Neural cell (in vitro differentiated cells): Measurements from ENCODE around the gene COL25A1. TPM values are rescaled to one million over a fixed set of nuclear protein-coding genes. Genes with fewer than 3 reads are reported as not detected.

Experiments
- H2AFZ ChIP-seq: fragments of 200-600, 300-800 bp; sonication (generic), shearing (Covaris generic); 2 replicates; pipeline ENCODE4 v1.6.0; 2014; ENCODE audit warnings: low read depth, mild to moderate bottlenecking, antibody characterized with exemption, low read length, moderate library complexity
- H3F3A ChIP-seq: fragments of 200-600 bp; shearing (Covaris generic); 2 replicates; pipeline ENCODE4 v1.6.1; 2016; ENCODE audit warnings: mild to moderate bottlenecking, moderate library complexity, mixed read lengths, antibody characterized with exemption, low read length; ENCODE audit not compliant: insufficient read depth, poor library complexity, severe bottlenecking
- H3K27ac ChIP-seq: fragments of 200-600, 300-800 bp; sonication (generic), shearing (Covaris generic); 2 replicates; pipeline ENCODE4 v1.5.1; 2014; ENCODE audit warnings: mild to moderate bottlenecking, low read length, moderate library complexity
- H3K27me3 ChIP-seq: fragments of 300-800, 200-600 bp; sonication (generic), shearing (Covaris generic); 2 replicates; pipeline ENCODE4 v1.6.0; 2014; ENCODE audit warnings: mild to moderate bottlenecking, low read depth, low read length, moderate library complexity; ENCODE audit not compliant: insufficient read depth
- H3K36me3 ChIP-seq: fragments of 300-800, 200-600 bp; sonication (generic), shearing (Covaris generic); 2 replicates; pipeline ENCODE4 v1.5.1; 2014; ENCODE audit warnings: mild to moderate bottlenecking, antibody characterized with exemption, low read length, moderate library complexity; ENCODE audit not compliant: insufficient read depth
- H3K4me2 ChIP-seq: fragments of 300-800, 200-600 bp; sonication (generic), shearing (Covaris generic); 2 replicates; pipeline ENCODE4 v1.6.0; 2014; ENCODE audit warnings: mild to moderate bottlenecking, low read length
- H3K4me3 ChIP-seq: fragments of 300-800, 200-600 bp; sonication (generic), shearing (Covaris generic); 2 replicates; pipeline ENCODE4 v1.5.1; 2014; ENCODE audit warnings: mild to moderate bottlenecking, low read length, moderate library complexity
- H3K79me2 ChIP-seq: fragments of 200-600 bp; shearing (Covaris generic); replicated peaks from 2 replicates; pipeline ENCODE4 v1.6.0; 2014; ENCODE audit warnings: mild to moderate bottlenecking, low read length, moderate library complexity; ENCODE audit not compliant: insufficient read depth
- H3K9ac ChIP-seq: fragments of 300-800, 200-600 bp; sonication (generic), shearing (Covaris generic); 2 replicates; pipeline ENCODE4 v1.6.1; 2016; ENCODE audit warnings: mild to moderate bottlenecking, low read length, mixed read lengths
- H3K9me2 ChIP-seq: fragments of 200-600 bp; shearing (Covaris generic); 2 replicates; pipeline ENCODE4 v1.6.1; 2016; ENCODE audit warnings: mild to moderate bottlenecking, low read length, mixed read lengths; ENCODE audit not compliant: insufficient read depth
- H3K9me3 ChIP-seq: fragments of 200-600, 300-800 bp; sonication (generic), shearing (Covaris generic); 2 replicates; pipeline ENCODE4 v1.6.1; 2016; ENCODE audit warnings: mild to moderate bottlenecking, mixed run types, low read length, moderate library complexity, mixed read lengths
- H4K20me1 ChIP-seq: fragments of 200-600 bp; shearing (Covaris generic); 2 replicates; pipeline ENCODE4 v1.6.1; 2016; ENCODE audit warnings: mild to moderate bottlenecking, mixed run types; ENCODE audit not compliant: insufficient read depth
- CTCF ChIP-seq: fragments of 450-650 bp; IDR thresholded peaks from 2 replicates; pipeline ENCODE4 v1.5.1; 2014; ENCODE audit warnings: antibody characterized with exemption, mild to moderate bottlenecking, moderate library complexity; ENCODE audit not compliant: poor library complexity, severe bottlenecking
- EP300 ChIP-seq: fragments of 450-650 bp; conservative IDR thresholded peaks from 2 replicates; pipeline ENCODE4 v1.6.1; 2014; ENCODE audit warnings: antibody characterized with exemption, mild to moderate bottlenecking, moderate library complexity; ENCODE audit not compliant: poor library complexity, severe bottlenecking
- EZH2 ChIP-seq: fragments of 200-600, 300-800 bp; shearing (Covaris generic), sonication (generic); IDR thresholded peaks from 2 replicates; pipeline ENCODE4 v1.6.1; 2014; ENCODE audit warnings: antibody characterized with exemption, low read length, borderline replicate concordance, mild to moderate bottlenecking; ENCODE audit not compliant: insufficient read depth, poor library complexity, severe bottlenecking
- MXI1 ChIP-seq: fragments of 450-650 bp; conservative IDR thresholded peaks from 2 replicates; pipeline ENCODE4 v1.6.1; 2014; ENCODE audit warnings: antibody characterized with exemption, mild to moderate bottlenecking; ENCODE audit not compliant: poor library complexity, severe bottlenecking
- POLR2AphosphoS5 ChIP-seq: IDR thresholded peaks from 2 replicates; pipeline ENCODE4 v1.6.1; 2012
- RAD21 ChIP-seq: fragments of 450-650 bp; conservative IDR thresholded peaks from 2 replicates; pipeline ENCODE4 v1.6.1; 2014; ENCODE audit warnings: antibody characterized with exemption, mild to moderate bottlenecking, moderate library complexity
- REST ChIP-seq: IDR thresholded peaks from 2 replicates; pipeline ENCODE4 v1.6.1; 2012; ENCODE audit warnings: borderline replicate concordance
- SMC3 ChIP-seq: fragments of 450-650 bp; conservative IDR thresholded peaks from 2 replicates; pipeline ENCODE4 v1.6.1; 2014; ENCODE audit warnings: antibody characterized with exemption, mild to moderate bottlenecking, moderate library complexity; ENCODE audit not compliant: poor library complexity
- TAF1 ChIP-seq: IDR thresholded peaks from 2 replicates; pipeline ENCODE4 v1.6.1; 2012; ENCODE audit warnings: low read depth
- polyA plus RNA-seq: library from polyadenylated mRNA; depleted of rRNA; stranded (reverse); fragments of >200 nt; gene quantifications from 2 replicates; pipeline ENCODE4 v1.2.3, GENCODE V29; 2014

Gene COL25A1
- polyA plus RNA-seq, 1 donor from 2014 or later, result 32.3 TPM

- no peaks in the 10 kb centered on the region for H3K36me3 ChIP-seq
- H3K27ac ChIP-seq, result no peak overlapping the region
- no peak overlapping the region for H3K4me3 ChIP-seq
- H4K20me1 ChIP-seq, result no peaks in the 10 kb centered on the region
- H3K9me2 ChIP-seq, result no peaks in the 10 kb centered on the region
- H3K9ac ChIP-seq, result no peak overlapping the region
- H3K4me2 ChIP-seq, result no peak overlapping the region
- no peaks in the 10 kb centered on the region for H3K79me2 ChIP-seq
- H3K27me3 ChIP-seq, result no peaks in the 10 kb centered on the region
- no peaks in the 10 kb centered on the region for H3F3A ChIP-seq
- TF ChIP-seq RAD21 (no peak), CTCF (no peak), POLR2AphosphoS5 (no peak), MXI1 (no peak), TAF1 (no peak), REST (no peak), EZH2 (no peak), SMC3 (no peak)
- H2AFZ ChIP-seq, result no peak overlapping the region
- no peaks in the 10 kb centered on the region for H3K9me3 ChIP-seq
Measured at GRCh38 chr4:108943976-108944591, 358.4 kb downstream of the COL25A1 start.

- H3K36me3 ChIP-seq, result no peaks in the 10 kb centered on the region
- no peaks in the 10 kb centered on the region for H3K27me3 ChIP-seq
- no peak for TF ChIP-seq EP300
- no peak for TF ChIP-seq RAD21
- no peak for TF ChIP-seq REST
- no peak for TF ChIP-seq POLR2AphosphoS5
- no peak for TF ChIP-seq CTCF
- no peak for TF ChIP-seq MXI1
- no peak for TF ChIP-seq TAF1
- TF ChIP-seq SMC3, result no peak
- TF ChIP-seq EZH2, result no peak
- no peaks in the 10 kb centered on the region for H4K20me1 ChIP-seq
- no peaks in the 10 kb centered on the region for H3K9me3 ChIP-seq
- H3K9me2 ChIP-seq, result no peaks in the 10 kb centered on the region
- no peaks in the 10 kb centered on the region for H3F3A ChIP-seq
- H3K27ac ChIP-seq, result no peak overlapping the region
- no peak overlapping the region for H3K4me3 ChIP-seq
- H3K79me2 ChIP-seq, result no peaks in the 10 kb centered on the region
- no peak overlapping the region for H3K4me2 ChIP-seq
- no peak overlapping the region for H2AFZ ChIP-seq
- no peak overlapping the region for H3K9ac ChIP-seq
Measured at GRCh38 chr4:108943371-108943770, 359.1 kb downstream of the COL25A1 start.
